Left kidney (tissue), 2 donors: ENCODE results near the gene MYMK. TPM values are rescaled to one million over a fixed set of nuclear protein-coding genes. Genes with fewer than 3 reads are reported as not detected.

Experiments
- DNase-seq: peaks from one replicate; pipeline ENCODE4 v3.0.0-alpha.2; 2013
- polyA plus RNA-seq: library from polyadenylated mRNA; unstranded; fragments of 120-200 nt; gene quantifications from one replicate; pipeline ENCODE4 v1.2.1, GENCODE V29; 2013; ENCODE audit not compliant: insufficient read length

The MYMK gene
- polyA plus RNA-seq, 1 donor: 0.37 TPM

DNA sequence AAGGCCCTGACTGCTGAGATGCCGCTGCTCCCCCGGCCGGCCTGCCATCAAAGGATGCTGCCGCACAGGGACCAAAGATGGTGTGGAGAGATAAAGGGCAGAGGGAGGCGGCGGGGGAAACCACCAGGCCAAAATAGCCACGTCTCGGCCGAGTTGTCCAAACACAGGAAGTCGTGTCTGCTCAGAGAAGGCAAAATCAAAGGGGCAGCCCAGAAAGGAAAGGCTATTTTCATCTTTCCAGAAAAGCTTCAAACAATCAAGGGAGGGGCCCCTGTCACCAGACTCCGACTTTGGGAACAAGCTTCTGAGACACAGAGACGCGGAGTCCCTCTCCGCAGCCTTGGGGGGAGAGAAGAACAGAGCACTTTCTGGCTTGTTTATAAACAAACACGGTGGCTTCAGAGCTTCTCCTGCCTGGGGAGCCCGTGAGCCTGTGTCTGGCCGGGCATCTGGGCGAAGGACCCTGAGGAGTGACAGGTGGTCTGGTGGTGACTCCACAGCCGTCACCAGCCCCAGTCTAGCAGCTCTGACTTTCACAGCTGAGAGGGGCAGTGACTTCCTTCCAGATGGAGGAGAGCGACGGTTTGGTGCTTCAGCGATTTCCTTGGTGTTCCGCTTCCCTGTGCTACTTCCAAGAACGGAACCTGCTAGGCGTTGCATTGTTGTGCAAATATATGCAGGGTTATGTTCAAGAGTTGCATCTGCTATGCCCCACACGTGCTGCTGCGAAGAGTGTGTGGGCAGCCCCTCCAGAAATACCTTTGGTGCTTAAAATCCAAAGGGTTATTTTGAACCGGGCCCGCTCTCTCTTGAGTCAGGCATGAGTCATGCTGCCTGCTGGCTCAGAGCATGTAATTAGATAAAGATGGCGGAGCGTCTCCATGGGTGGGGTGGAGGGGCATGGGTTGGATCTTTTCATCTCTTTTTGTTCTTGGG, 33.7 kb upstream of the MYMK start:
- no peak for DNase-seq

DNA sequence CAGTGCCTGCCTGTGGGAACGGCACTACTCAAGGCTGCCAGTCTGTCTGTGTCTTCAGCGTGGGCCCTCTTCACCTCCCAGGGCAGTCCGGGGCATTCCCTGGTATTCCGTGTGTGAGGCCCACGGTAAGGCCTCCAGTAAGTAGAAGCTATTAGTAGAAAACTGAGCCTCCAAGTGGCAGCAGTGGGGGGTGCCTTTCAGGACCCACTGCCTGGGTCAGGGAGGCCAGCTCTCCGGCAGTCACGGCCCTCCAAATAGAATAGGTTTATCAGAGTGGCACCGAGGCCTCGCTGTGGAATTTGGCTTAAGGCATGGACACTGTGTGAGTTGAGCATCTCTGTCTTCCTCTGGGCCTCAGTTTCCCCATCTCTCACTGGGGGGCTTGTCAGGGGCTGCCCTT, 32.8 kb upstream of the MYMK start:
- no peak for DNase-seq

GRCh38 chr9:133556354-133556753, 31.6 kb upstream of the MYMK start:
- no peak for DNase-seq

- DNase-seq: no peak
Measured at GRCh38 chr9:133554729-133555128, 30.0 kb upstream of the MYMK start.

- DNase-seq: no peak
Measured at GRCh38 chr9:133553973-133554713, 29.4 kb upstream of the MYMK start.

- DNase-seq: no peak
Measured at GRCh38 chr9:133553123-133553522, 28.4 kb upstream of the MYMK start.

DNA sequence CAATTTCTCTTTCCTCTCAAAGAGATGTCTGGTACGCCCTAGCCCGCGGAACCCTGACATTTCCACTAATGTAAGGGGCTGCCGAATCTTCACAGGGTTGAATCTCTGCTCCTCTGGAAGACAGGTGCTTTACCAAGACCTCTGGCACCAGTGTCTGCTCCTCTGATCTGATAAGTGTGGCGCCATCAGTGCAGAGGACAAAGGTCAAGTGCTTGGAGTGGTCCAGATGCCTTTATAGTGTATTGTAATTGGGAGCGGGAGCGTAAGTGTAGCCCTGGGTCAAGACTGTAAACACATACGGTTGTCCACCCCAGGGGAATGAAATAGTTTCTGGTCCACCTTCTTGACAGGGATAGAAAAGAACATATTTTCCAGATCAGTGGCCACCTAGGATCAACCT, 27.5 kb upstream of the MYMK start:
- no peak for DNase-seq

GRCh38 chr9:133551446-133551845, 26.7 kb upstream of the MYMK start:
- no peak for DNase-seq

- no peak for DNase-seq
Measured at GRCh38 chr9:133547116-133547515, 22.4 kb upstream of the MYMK start.

- no peak for DNase-seq
Measured at GRCh38 chr9:133546287-133546680, 21.5 kb upstream of the MYMK start.

- DNase-seq: no peak
Measured at GRCh38 chr9:133545494-133546286, 20.9 kb upstream of the MYMK start.

- DNase-seq: no peak
Measured at GRCh38 chr9:133543772-133544467, 19.2 kb upstream of the MYMK start.

DNA sequence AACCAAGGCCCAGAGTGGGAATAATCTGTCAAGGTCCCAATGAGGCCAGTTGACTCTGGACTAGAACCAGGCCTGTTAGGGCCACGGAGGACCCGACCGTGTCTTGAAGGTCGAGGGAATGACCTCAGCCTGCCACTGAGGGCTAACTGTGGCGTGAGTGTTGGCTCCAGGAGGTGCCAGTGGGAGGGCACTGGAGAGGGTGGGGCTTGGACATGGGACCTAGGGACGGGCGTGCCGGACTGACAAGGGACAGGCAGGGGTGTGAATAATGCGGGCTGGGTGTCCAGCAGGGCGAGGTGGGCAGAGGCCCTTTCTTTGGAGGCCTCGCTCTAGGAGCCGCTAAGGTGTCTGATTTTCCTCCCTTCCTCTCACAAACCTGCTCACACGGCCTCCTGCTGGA, 17.2 kb upstream of the MYMK start:
- DNase-seq: no peak

DNA sequence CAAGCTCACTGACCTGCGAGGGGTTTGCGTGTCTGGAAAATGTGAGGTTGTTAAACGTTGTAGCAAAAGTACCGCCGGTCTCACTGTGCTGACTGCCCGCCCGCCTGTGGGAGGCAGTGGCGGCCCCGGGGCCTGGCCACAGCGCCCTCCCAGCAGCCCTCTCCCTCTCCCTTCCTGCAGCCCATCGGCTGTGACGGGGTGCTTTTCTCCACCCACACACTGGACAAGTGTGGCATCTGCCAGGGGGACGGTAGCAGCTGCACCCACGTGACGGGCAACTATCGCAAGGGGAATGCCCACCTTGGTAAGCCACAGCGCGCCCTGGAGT, 15.9 kb upstream of the MYMK start:
- DNase-seq: no peak

DNA sequence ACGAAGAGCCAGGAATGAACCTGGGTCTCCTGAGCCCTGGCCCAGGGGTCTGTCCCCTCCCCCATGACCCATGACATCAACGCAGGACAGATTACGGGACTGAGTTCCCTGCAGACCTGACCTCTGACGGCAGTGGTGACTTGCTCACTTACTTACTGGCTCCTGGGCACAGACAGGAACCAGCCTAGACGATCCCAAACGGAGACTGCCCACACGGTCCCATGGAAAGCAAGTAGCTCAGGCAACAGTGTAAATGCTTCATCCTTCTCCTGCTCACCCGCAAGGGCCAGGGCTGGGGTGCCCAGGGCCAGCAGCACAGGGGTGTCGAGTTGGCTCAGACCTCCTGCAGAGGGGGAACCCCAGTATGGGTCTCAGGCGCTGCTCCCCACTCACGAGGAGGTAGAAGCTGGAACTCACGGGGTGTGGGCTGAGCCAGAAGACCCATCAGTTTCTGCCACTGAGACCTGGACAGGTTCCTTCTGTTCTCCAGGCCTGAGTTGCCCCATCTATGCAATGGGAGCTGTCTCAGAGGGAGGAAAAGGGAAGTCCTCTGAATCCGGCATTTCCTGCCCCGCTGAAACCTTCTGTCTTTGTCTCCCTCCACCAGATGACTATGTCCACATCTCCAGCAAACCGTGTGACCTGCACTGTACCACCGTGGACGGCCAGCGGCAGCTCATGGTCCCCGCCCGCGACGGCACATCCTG, 15.4 kb upstream of the MYMK start:
- DNase-seq: no peak

GRCh38 chr9:133538851-133539833, 14.4 kb upstream of the MYMK start:
- no peak for DNase-seq

- no peak for DNase-seq
Measured at GRCh38 chr9:133538176-133538575, 13.4 kb upstream of the MYMK start.

DNA sequence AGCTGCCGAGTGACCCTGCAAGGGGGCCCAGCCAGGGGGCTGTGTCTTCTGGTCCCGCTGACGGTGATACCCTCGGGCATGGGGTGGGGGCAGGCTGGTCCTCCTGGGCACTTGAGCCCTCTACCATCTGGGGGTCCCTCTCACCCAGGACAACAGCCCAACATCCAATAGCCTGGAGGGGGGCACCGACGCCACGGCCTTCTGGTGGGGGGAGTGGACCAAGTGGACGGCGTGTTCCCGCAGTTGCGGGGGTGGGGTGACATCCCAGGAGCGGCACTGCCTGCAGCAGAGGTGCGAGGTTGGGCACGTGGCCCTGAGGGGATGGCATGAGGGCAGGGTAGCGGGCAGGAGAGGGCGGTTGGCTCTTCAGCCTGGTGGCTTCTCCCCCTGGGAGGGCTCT, 12.5 kb upstream of the MYMK start:
- DNase-seq: no peak

DNA sequence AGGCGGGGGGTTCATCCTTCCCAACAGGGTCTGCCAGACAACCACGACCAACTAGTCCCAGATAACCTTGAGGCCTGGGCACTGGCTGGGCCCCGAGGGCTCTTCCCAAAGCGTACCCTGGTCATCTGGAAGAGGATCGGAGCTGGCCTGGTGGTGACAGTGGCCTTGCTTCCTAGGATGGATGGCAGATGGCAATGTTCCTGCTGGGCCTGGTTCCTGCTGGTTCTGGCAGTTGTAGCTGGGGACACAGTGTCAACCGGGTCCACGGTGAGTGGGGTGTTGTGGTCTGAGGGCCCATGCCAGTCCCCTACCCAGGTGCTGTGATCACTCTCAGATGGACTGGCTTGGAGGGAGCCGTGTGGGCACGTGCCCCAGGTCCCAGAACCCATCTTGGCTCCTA, 11.8 kb upstream of the MYMK start:
- DNase-seq: no peak

DNA sequence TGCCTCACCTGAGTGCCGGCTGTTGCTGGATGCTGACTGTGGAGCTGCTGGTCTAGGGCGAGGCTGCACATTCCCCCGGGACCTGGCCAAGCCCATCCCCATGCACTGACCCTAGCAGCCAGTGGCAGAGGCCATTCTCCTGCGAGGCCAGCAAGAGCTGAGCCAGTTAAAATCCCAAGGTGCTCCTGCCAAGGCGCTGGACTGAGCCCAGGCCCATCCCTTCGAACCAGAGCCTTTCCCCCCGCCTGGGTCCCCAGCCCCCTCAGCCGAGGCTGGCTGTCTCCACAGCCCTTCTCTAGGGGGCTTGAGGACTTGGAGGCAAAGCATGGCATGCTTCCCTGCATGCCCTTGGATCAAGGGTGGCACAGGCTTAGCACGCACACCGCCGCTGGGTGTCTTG, 11.3 kb upstream of the MYMK start:
- DNase-seq: no peak
